GOT3 (cell line): ENCODE measurements around the gene MAP3K3.
"Not testable (repeated sequence)": the region's sequence is repeated elsewhere in the genome, so short reads cannot be mapped to it uniquely, and the experiment has no call there.

ENCODE experiments used
- DNase-seq: peaks from one replicate; lab custom pipeline; 2025; ENCODE audit warnings: mixed read lengths; lab: John Stamatoyannopoulos, UW

The MAP3K3 gene

GRCh38 chr17:63705657-63706056, 83.4 kb downstream of the MAP3K3 start:
- no peak for DNase-seq

- DNase-seq = no peak
These were observed 84.3 kb downstream of the MAP3K3 start for GRCh38 chr17:63706336-63707082.

DNA sequence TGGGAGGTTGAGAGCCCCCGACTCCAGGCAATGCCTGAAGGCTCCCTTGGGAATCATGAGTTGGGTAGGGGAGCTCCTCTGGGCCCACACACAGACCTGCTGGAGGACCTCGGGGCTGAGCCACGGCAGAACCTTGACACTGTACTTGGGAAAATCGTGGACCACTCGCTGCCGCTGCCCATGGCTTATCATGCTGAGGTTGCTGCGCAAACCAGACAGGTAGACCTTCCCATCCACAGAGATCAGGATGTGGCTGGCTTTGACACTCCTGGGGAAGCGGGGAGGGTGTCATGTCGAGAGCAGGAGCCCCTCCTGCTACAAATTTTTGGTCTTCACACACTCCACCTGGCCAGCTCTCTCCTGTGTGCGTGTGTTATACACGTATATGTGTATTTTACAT, 84.9 kb downstream of the MAP3K3 start:
- no peak for DNase-seq

- no peak for DNase-seq
These were observed 86.9 kb downstream of the MAP3K3 start for GRCh38 chr17:63709110-63709509.

- no peak for DNase-seq
These were observed 92.5 kb downstream of the MAP3K3 start for GRCh38 chr17:63714550-63715277.

GRCh38 chr17:63716426-63716825, 94.2 kb downstream of the MAP3K3 start:
- DNase-seq = no peak

GRCh38 chr17:63718988-63719387, 96.8 kb downstream of the MAP3K3 start:
- DNase-seq = no peak

GRCh38 chr17:63720194-63720593, 98.0 kb downstream of the MAP3K3 start:
- DNase-seq = not testable (repeated sequence)

GRCh38 chr17:63722403-63722802, 100.2 kb downstream of the MAP3K3 start:
- no peak for DNase-seq

GRCh38 chr17:63735691-63736090, 113.5 kb downstream of the MAP3K3 start:
- no peak for DNase-seq

DNA sequence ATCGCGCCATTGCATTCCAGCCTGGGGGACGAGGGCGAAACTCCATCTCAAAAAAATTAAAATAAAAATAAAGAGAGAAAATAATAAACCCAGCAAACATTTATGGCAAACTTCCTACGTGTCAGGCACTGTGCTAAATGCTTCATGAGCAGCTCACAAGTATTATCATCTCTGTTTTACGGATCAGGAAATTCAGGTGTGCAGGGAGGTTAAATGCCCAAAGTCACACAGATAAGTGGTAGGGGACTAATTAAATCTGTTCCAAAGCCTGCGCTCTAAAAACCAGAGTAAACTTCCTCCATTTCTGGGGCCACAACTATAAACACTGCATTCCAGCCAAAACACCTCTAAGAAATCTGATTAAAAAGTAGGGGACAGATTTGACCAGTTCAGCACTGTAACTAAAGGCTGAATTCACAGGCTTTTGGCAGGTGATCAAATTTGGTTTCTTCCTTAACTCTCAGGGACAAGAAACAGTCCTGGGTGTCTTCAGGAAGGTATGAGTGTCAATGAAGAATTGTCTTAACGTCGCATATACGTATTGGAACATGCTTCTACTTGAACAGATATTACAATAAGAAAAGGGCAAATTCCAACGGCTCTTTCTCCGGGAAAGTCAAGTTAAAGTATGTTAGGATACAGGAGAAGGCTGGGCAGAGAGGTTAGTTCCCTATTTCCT, 118.4 kb downstream of the MAP3K3 start:
- DNase-seq = no peak

DNA sequence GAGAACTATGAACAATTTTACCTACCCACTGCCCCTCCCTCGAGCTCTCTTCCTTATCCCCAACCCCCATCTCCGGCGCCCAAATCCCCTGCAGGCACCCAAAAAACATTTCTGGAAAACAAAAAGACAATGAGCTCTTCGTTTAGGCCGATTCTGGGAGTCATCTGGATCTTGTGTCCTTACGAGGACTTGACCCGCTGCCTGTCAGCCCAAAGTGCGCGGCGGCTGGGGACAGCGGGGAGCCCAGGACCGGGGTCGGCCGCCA, 118.9 kb downstream of the MAP3K3 start:
- DNase-seq = no peak

DNA sequence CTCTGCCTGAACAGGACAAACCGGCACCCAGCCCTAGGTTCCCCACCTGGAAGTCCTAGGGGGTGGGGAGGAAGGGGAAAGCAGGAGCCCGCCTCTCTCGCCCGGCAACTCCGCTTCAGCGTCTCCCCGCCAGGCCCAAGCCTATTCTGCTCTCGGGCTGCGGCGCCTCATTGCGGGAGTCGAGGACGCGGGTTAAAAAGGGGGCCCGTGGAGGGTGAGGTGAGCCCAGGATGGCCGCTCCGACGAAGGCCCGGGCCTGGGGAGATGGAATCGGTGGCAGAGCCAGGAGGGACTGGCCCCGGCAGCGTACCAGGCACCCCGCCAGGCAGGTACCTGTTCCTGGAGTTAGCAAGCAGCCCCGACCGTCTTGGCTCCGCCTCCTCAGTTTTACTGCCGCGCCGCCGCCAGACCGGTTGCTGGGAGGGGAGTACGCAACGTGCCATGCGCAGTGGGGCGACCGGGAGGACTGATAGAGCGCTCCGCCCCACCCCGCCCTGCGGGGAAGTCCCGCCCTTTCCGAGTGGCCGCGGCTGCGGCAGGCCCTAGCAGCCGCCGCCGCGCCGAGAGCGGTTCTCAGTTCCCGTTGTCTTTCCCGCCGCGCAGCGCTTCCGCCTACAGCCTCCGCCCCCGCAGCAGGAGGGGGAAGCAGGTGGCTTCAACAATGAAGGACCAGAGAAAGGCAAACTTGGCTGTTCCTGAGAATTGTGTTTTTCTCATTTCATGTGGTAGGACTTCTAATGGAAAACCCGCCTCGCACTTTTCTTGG, 119.4 kb downstream of the MAP3K3 start, which contains the start of gene STRADA:
TSS of gene STRADA (minus strand) at position 392 of the 766 bp plus-strand sequence. CDS start 13,430 bp downstream, outside the sequence.
- peak; percentile 86 for DNase-seq
